Measurements from ENCODE around the gene PLK3. TPM values are rescaled to one million over a fixed set of nuclear protein-coding genes. Genes with fewer than 3 reads are reported as not detected.

The PLK3 gene
- total RNA-seq, 1 donor from 2014 or later: 5.4 TPM

DNA sequence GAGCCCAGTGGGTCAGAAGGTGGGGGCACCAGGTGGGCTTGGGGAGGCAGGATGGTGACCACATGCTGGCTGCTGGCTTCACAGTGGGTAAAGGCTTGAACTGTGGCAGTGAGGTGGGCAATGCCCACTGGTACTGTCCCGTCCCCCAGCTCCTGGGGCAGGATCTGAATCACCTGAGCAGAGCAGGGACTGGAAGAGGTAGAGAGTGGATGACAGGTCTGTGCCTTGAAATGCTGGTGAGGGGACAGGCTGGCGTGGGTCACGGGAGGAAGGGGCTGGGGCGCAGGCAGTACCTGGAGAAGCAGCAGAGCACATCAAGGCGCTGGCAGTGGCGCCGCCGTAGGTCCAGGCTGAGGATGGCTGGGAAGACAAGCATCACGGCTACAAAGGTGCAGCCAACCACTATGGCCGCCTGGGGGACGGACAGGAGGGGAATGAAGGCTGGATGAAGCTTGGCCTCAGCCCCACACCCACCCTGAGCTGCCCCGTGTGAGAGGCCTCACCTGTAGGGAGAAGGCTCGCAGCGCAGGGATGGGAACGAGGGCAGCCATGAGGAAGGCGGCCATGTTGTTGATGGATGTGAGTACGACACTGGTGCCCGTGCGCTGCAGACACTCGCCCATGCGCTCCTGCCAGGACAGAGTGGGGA lies 27.9 kb downstream of the PLK3 start:
- no peaks in the 10 kb centered on the region for H3K36me3 ChIP-seq
- no peak overlapping the region for H3K4me3 ChIP-seq
- H3K9me3 ChIP-seq (replicated peaks): no peaks in the 10 kb centered on the region
- intact Hi-C loops (cut with micrococcal nuclease): no loop called here
- TF ChIP-seq, protein P1, sequence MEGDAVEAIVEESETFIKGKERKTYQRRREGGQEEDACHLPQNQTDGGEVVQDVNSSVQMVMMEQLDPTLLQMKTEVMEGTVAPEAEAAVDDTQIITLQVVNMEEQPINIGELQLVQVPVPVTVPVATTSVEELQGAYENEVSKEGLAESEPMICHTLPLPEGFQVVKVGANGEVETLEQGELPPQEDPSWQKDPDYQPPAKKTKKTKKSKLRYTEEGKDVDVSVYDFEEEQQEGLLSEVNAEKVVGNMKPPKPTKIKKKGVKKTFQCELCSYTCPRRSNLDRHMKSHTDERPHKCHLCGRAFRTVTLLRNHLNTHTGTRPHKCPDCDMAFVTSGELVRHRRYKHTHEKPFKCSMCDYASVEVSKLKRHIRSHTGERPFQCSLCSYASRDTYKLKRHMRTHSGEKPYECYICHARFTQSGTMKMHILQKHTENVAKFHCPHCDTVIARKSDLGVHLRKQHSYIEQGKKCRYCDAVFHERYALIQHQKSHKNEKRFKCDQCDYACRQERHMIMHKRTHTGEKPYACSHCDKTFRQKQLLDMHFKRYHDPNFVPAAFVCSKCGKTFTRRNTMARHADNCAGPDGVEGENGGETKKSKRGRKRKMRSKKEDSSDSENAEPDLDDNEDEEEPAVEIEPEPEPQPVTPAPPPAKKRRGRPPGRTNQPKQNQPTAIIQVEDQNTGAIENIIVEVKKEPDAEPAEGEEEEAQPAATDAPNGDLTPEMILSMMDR (IDR thresholded peaks at IDR 0.05; ENCODE audit: borderline replicate concordance): no peak
- no peak for DNase-seq
- no peak overlapping the region for H3K27ac ChIP-seq (replicated peaks)
- H3K27me3 ChIP-seq (ENCODE audit: low read depth): no peaks in the 10 kb centered on the region
- peaks cover 7% of the 10 kb centered on the region for H3K4me1 ChIP-seq

DNA sequence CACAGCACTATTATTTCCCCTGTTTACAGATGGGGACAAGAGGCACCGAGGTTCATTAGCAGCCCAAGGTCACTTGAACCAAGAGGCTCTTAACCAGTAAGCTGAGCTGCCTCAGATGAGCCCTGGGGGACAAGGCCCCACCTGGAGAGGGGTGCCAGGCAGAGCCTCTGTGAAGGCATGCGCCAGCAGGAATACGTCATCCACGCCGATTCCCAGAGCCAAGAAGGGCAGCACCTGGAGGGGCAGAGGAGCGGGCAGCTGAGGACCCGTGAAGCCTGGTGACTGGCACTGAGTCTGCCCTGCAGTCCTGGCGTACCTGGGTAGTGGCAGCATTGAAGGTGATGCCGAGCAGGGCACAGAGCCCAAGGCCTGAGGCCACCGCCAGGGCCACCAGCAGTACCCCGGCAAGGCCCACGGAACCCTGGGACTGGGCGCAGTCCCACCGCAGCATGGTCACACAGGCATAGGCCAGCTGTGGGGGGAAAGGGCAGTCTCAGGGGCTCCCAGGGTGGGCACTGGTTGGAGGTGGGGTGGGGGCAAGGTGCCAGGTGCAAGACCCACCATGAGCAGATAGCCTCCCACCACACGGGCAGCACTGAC lies 28.8 kb downstream of the PLK3 start:
- TF ChIP-seq, protein P1 (IDR thresholded peaks at IDR 0.05; ENCODE audit: borderline replicate concordance): no peak
- no peaks in the 10 kb centered on the region for H3K36me3 ChIP-seq
- intact Hi-C loops (cut with micrococcal nuclease): no loop called here
- H3K9me3 ChIP-seq (replicated peaks): no peaks in the 10 kb centered on the region
- H3K4me1 ChIP-seq: peaks cover 7% of the 10 kb centered on the region
- H3K27me3 ChIP-seq (ENCODE audit: low read depth): no peaks in the 10 kb centered on the region
- H3K27ac ChIP-seq (replicated peaks): no peak overlapping the region
- no peak overlapping the region for H3K4me3 ChIP-seq
- DNase-seq: no peak

DNA sequence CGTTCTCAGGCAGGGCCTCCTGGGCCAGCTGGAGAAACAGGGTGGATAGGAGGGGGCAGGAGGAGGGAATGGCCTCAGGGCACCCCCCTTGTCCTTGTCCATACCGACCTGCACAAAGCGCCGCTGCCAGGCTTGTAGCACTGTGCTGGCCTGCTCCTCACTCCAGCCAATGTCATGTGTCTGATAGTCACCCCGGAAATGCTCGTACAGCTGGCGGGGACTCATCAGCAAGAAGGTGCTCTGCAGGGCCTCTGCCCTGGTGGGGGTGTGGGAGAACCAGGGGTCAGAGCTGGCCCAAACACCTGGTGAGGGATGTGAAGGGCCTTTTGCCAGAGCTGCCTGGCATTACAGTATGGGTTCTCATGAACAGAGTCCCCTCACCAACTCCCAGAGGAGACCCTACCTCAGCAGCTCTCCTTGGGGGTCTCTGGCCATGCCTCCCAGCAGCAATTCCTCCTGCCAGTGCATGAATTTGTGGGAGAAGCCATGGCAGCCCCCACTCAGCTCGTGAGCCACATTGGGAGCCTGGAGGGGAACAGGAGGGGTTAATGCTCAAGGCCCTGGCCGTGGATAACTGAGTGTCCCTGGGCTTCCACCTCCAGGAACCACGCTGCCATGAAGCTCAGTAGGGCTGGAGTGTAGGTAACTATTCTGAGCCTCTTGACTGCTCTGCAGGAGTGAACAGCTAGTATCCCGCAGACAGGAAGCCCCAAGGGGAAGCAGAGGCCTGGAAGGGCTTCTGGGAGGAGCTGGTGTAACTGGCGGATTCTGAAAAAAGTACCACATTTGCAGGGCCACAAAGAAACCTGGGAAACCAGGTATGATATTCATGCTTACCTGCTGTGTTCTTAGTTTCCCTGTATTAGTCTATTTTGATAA lies 29.6 kb downstream of the PLK3 start:
- no peak overlapping the region for H3K27ac ChIP-seq (replicated peaks)
- no peaks in the 10 kb centered on the region for H3K9me3 ChIP-seq (replicated peaks)
- intact Hi-C loops (cut with micrococcal nuclease): no loop called here
- DNase-seq: no peak
- H3K4me1 ChIP-seq: peaks cover 7% of the 10 kb centered on the region
- H3K27me3 ChIP-seq (ENCODE audit: low read depth): no peaks in the 10 kb centered on the region
- H3K4me3 ChIP-seq: no peak overlapping the region
- TF ChIP-seq, protein P1 (IDR thresholded peaks at IDR 0.05; ENCODE audit: borderline replicate concordance): no peak
- no peaks in the 10 kb centered on the region for H3K36me3 ChIP-seq

DNA sequence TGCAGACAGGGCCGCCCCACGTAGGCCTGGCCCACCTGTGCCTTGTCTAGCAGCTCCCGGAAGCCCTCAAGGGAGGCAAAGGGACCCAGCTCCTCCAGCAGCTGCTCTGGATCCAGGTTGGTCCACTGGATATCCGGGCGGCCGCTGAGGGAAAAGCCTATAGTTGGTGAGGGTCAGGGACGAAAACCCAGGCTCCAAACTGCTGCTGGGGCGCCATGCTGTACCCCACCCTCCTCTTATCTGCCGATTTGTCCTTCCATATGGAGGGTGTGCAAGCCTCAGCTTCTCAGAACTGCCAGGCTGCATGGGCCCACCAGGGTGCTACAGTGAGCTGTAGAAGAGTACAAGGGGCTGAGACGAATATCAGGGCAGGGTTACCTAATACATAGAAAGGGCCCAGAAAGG lies 30.7 kb downstream of the PLK3 start:
- TF ChIP-seq, protein P1 (IDR thresholded peaks at IDR 0.05; ENCODE audit: borderline replicate concordance): no peak
- no peaks in the 10 kb centered on the region for H3K9me3 ChIP-seq (replicated peaks)
- no peak for DNase-seq
- no peak overlapping the region for H3K27ac ChIP-seq (replicated peaks)
- intact Hi-C loops (cut with micrococcal nuclease): no loop called here
- no peaks in the 10 kb centered on the region for H3K27me3 ChIP-seq (ENCODE audit: low read depth)
- H3K4me3 ChIP-seq: no peak overlapping the region
- H3K36me3 ChIP-seq: no peaks in the 10 kb centered on the region
- H3K4me1 ChIP-seq: peaks cover 10% of the 10 kb centered on the region

DNA sequence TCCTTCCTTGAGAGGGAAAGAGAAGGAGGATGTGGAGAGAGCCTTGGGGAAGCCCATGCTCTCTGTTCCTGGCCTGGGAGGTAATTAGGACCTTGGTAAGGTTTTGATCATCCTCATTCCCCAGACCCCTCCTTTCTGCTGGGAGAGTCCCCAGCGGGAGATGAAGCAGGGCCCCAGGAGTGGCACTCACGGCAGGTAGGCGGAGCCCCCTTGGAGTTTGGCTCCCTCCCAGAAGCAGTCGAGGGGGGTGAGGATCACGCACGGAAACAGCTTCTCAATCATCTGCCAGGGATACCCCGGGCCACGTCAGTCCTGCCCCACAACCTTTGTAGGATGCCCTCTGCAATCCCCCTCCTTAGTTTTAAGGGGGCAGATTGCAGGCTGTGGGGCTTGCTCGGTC lies 31.3 kb downstream of the PLK3 start:
- no peak overlapping the region for H3K27ac ChIP-seq (replicated peaks)
- no peak overlapping the region for H3K4me3 ChIP-seq
- no peaks in the 10 kb centered on the region for H3K9me3 ChIP-seq (replicated peaks)
- TF ChIP-seq, protein P1 (IDR thresholded peaks at IDR 0.05; ENCODE audit: borderline replicate concordance): no peak
- H3K27me3 ChIP-seq (ENCODE audit: low read depth): no peaks in the 10 kb centered on the region
- no peak for DNase-seq
- H3K36me3 ChIP-seq: no peaks in the 10 kb centered on the region
- intact Hi-C loops (cut with micrococcal nuclease): no loop called here
- H3K4me1 ChIP-seq: peaks cover 9% of the 10 kb centered on the region
